Activated CD8-positive, alpha-beta memory T cell treated with anti-CD3 and anti-CD28 coated beads for 24 hours (primary cell): ENCODE results near the gene SWT1.

ENCODE experiments used
- DNase-seq: peaks from one replicate; pipeline ENCODE4 v3.0.0-alpha.2; 2020

The SWT1 gene, protein sequence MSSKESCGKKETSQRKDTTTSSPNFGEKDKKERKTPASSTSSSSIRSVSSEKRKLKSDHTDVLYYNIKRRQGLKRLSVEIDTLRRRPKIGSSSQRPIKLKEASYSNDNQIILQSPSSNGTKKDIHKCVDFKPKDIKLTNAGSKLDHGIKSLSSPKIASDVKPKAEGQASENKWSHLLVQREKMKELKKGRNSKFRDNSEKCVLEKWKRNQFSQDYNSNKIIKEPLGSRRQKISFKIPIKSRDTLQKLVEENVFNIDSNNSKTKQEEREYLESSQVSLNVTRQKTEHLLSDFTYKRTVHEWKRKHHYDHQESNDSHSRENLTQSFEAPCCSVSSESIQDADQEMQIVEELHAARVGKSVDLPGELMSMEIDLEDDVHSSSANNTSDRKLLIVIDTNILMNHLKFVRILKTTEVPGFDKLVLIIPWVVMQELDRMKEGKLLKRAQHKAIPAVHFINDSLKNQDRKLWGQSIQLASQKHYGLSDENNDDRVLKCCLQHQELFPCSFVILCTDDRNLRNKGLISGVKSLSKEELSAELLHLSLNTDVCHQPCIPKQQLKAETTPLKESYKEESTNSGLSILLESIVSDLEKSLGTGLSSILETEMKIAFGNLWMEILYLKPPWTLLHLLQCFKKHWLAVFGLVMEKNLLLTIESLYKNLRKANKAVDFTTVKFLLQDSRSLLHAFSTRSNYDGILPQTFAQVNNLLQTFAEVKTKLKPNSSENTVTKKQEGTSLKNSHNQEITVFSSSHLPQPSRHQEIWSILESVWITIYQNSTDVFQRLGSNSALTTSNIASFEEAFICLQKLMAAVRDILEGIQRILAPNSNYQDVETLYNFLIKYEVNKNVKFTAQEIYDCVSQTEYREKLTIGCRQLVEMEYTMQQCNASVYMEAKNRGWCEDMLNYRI

DNA sequence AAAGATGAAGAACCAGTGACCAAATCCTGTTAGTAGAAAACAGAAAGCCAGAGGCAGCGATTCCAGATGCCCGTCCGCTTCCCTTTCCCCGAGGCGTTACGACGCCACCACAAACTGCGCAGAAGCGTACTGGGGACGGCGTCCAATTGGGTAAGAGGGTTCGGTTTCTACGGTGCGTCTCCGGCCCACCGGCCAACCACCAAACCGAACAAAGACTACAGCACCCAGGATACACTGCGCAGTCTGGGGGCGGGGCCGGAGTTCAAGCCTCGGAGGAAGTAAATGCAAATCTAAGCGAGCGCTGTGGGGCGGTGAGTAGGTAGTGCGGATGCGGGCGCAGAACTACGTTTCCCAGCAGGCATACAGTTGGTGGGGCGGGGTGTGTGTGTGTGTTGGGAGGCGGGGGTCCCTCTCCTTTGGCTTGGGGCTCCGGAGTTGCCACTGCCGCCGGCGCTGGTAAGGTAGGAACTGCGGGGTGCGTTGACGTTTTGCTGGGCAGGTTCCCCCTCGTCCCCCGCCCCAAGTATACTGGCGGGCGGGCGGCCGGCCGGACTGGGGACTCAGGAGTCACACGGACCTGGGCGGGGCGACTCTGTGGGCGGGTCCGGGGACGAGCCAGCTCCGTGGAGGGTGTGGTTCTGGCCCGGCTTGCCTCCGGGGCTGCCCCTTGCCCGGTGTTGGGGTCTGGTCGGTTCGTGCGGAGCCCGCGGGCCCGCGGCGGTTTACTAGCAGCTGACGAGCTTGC, at the start of gene SWT1, which contains the start of gene TRMT1L:
Gene SWT1, plus strand, starts transcription at position 314 of the 745 bp plus-strand sequence. CDS start 3,675 bp downstream, outside the sequence.
Gene TRMT1L, minus strand, starts transcription at position 100 of the 745 bp plus-strand sequence. CDS start 241 bp downstream, outside the sequence.
- peak; percentile 99 for DNase-seq

DNA sequence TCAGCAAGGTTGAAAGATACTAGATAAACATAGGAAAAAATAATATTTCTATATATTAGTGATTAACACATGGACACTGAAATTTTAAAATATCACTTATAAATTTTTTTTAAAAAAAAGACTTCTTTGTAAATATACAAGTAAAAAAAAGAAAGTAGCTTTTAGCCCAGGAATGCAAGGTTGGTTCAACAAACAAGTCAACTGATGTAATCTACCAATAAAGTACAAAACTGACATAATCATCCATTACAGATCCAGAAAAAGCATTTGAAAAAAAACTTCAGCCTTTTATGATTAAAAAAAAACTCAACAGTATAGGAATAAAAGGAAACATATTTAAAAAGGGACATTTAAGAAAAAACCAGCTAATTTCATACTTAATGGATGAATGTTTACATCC, 48.6 kb upstream of the SWT1 start:
- no peak for DNase-seq

DNA sequence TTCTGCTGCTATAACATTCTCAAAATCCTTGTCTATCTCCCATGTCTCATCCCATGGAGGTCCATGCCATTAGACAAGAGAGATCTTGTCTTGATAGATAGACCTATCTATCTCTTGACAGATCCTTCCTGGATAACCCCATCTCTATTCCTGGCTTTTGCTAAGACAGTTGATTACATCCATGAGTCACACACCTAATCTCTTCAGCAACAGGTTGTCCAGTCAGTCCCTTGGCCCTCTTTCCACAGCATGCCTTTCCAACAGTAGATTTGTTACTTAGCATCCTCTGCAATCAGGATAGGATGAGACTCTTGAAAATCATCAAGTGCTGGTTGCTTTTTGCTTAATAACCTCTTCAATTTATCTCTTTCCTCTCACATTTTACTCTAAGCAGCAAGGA, 46.8 kb upstream of the SWT1 start:
- DNase-seq: no peak

DNA sequence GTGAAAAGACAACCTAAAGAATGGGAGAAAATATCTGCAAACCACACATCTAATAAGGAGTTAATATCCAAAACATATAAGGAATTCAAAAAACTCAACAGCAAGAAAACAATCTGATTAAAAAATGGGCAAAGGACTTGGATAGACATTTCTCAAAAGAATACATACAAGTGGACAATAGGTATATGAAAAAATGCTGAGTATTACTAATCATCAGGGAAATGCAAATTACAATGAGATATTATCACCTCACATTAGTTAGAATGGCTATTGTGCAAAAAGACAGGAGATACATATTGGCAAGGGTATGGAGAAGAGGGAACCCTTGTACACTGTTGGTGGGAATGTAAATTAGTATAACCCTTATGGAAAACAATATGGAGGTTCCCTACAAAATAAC, 45.1 kb upstream of the SWT1 start:
- DNase-seq: no peak

DNA sequence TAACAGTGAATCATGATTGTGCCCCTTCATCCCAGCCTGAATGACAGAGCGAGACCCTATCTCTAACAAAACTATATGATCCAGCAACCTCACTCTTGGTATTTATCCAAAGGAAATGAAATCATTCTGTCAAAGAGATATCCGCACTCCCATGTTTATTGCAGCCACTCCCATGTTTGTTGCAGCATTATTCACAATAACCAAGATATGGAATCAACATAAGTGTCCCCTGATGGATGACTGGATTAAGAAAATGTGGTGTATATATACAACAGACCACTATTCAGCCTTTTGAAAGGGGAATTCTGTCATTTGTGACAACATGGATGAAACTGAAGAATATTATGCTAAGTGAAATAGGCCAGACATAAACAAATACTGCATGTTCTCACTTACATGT, 44.6 kb upstream of the SWT1 start:
- DNase-seq: no peak

DNA sequence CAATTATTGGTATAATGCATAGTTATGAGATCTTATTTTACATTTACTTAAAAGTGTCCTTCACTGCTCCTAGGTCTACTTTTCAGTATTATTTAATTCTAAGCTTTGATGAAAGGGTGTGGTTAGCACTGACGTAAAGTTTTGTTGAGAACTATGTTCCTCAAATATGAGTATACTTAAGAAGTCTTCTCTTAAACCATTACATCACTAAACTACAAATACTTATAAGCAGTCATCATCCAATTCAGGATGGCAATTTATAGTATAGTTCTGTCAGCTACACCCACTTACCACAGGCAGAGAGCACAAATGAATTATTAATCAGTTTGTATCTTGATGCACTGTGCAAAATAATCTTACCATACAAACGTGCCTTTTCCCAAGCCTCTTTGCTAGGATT, 27.3 kb upstream of the SWT1 start:
- no peak for DNase-seq

DNA sequence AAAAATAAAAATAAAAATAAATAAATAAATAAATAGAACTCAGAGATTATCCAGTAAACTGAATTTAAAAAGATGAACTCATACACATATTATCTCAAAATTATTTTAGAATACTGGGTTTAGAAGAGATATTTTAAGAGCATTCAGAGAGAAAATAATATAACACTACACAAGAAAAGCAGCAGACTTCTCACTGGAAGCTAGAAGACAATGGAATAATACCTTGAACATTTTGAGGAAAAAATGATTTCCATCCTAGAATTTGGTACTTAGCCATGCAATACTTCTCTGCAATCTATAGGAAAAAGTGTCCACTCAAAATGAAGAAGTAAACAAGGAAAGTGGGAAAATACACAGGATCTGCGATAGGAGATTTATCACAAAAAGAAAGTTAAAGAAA, 24.4 kb upstream of the SWT1 start:
- DNase-seq: no peak

DNA sequence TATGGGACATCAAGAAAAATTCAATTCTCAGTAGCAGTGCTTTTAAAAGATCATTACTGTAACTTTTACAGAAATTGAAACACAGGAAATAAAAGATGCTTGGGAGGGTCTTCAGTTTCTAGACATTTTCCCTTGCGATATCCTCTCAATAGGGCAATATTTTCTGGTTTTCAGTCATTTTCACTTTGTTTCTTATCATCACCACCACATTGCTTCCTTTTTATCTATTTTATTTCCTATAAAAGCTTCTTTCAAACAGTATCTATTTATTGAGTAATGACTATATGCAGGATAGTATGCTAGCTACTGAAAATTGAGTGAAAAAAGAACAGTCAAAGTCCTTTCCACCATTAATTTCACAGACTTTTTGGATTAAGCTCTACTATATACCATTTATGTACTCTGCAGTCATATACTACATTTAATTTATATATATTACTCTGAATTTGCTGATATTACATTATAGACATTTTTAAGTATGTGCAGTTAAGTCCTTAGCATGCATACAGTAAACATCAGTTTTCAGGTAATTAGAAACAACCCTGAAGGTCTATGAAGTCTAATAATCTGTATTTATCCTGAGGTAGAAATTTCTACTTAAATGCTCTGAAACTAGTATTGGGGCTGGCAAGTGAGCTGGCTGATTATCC, 18.9 kb upstream of the SWT1 start:
- no peak for DNase-seq

DNA sequence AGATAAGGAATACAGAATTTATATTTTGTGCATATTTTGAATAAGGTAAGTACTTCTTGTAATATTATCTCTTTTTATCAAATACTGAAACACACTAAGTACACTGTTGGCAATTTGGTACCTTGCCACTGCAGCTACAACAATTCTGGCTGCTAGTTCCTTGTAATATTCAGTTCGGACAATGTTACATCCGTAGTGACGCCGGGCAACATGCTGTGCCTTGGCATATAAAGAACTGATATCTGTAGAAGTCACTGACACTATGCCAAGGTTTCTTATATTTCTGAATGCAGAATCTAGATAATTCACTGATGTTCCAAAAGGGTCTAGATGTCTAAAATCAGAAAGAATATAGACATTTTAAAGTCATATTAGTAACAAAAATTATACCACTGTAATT, 17.7 kb upstream of the SWT1 start:
- DNase-seq: no peak

DNA sequence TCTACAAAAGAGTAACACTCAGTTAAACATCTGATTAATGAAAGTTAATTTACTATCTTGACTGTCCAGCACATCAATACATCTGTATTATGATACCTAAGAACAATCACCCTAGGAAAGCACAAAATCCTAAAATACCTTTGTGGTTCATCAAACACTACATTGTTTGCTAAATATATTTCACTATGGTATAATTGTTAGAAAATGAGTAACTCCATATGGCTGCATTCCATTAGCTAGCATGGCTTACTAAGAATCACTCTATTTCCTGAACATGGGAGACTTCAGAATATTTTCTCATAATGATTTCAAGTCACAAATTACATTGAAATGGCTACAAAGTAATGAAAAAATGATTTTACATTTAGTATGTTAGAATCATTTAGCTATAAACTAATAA, 12.7 kb upstream of the SWT1 start:
- DNase-seq: no peak

DNA sequence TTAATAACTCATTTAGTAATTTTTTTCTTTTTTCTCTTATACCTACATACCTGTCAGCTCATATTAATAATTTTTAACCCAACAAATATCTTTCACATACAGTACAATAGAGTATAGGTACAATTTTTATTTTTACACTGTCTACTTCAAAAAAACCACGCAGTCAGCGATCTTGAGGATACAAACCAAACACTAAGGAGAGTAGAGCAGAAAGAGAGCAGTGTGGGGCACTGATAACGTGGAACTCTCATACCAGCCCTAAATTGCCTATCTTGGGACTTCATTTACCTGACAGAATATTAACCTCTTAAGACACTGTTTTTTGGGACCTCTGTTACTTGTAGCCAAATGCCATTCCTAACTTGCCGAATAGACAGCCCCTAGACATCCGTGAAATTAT, 5.8 kb upstream of the SWT1 start:
- DNase-seq: no peak

DNA sequence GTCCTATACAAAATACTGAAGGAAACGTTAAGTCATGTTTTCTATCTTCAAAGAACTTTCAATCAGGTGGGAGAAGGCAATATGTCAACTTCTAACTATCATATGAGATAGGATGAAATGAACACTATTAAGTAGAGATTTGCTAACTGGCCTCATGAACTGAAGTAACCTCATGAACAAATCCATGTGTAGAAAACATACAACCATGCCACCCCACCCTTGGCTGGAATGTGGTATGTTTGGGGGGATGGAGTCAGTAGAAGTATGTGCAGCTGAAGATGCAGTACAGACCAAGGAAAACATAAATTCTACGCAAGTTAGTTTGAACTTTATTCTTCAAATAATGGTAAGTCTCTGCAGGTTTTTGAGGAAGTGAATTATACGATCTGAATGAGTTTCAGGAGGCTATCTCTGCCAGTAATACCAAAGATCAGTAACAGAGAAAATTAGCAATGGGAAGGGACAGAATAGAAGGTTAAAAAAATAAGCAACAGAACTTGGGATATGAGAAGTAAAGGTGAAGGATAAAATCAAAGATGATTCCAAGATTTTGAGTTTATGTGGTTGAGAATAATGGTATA, 4.7 kb upstream of the SWT1 start:
- DNase-seq: no peak

DNA sequence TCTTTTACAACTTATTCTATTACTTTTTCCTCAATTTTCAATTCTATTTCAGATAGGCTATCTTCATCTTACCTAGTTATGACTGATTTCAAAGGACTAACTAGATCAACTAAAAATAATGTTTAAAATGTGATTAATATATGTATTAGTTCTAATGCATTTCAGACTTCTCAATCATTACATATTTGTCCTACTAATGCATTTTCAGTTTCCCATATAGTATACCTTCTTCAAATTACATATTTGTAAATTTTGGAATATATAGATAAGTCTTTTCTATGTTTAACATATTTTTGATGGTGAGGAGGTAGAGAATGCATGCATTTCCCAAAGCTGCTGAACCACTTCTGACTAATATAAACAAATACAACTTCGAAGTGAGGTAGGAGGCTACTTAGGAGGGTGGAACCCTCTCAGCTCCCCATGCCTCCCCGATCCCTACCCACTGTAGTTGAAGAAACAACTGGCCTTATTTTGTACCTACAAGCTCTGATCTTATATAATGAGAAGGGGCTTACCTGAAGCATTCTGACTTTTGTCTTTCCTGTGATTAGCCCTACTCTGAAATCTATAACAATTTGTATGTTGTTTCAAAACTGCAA, 2.0 kb upstream of the SWT1 start:
- DNase-seq: no peak

DNA sequence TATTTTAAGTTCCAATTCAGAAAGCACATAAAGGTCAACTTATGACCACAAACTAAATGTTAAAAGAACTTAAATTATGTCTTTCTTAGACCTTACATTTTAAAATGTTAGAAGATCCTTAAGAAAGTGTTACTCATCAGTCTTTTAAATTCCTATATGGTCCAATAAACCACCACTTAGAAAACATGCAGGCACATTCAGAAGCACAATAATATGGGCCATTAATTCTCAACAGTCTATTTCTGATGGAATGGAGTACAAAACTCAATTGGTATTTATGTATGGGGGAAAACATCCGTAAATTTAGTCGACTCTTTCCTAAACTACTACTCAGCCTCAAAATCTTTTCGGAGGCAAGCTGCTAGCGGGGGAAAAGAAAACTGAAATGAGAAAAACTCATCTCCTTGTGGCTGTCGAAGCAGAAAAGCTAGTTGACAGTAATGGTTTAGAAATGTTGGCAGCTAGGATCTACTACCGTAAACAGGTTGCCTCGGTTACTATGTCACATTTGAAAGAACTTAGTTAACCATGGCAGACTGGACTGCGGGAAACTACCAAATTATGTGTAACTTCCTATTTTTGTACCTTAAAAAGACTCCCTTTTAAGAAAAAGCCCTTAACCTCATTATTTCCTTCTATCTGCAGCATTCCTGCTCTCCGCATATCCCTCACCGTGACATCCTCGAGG, 1.2 kb upstream of the SWT1 start:
- no peak for DNase-seq

DNA sequence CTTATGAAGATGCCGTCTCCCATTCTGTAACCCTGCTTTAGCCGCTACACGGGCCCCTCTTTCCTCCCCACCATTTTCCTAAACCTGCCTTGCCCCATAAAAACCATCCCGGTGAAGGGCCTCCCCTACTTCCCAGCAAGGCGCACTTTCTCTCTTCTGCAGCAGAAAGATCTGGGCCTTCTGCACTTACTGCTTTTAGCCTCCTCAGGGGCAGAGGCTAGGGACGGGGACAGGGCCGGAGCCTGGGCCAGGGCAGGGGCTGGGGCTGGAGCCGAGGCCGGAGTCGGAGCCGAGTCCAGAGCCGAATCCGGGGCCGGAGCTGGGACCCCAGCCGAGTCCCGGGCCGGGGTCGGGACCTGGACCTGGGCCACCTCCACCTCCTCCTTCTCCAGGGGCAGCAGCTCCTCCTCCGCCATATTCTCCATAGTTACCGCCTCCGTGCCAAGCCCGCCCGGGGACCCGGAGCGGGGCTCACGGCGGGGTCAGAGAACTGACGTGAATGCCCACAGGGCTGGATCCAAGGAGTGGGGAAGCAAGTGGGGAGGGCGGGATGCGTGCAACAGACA, 596 bp upstream of the SWT1 start:
- DNase-seq: no peak

DNA sequence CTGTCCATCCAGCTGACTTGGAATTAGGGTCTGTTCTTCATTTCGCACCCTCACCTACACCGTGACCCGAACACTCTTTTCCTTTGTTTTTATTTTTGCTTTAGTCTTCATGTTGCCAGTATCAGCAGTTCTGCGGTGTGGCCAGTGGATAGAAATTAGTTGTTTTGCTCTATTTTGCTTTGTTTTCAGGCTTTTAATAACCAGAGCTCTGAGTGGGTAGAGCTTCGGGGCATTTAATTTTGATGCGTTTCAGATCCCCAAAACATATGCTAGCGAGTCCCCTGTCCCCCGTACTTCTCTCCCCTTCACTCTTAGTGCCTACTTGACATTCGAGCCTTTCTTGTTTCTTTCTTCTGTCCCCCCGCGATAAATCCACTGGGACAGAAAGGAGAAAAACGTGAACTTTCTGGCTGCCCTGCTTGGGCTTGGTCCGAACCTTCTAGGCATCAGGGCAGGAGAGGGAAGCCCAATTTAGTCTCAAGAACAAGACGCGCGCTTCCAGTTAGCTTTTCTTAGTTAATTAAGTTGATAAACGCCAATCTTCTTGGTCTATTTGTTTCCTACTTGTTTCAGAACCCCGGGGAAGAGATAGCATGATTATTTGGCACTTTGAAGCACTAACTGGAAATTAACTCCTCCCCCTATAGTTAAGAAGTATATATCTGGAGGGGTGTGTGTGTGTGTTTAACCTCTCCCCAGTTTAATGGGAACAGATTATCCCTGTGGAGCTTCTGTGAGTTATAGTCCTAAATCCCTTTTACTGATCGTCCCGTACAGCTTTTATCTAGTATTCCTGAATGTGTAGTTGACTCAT, 839 bp downstream of the SWT1 start:
- peak; percentile 59 for DNase-seq

DNA sequence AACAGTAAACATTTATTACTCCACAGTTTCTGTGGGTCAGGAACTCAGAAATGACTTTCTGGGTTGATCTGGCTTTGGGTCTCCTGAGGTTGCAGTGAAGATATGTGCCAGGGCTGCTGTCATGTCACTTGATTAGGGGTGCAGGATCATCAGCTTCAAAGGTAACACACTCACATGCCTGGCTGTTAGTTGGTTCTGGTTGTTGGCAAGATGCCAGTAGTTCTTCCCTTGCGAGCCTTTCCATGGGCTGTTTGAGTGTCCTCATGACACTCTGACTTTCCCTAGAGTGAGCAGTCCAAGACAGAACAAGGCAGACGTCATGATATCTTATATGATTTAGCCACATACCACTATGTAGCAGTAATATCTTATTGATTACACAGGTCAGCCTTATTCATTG, 1.8 kb downstream of the SWT1 start:
- DNase-seq: no peak

DNA sequence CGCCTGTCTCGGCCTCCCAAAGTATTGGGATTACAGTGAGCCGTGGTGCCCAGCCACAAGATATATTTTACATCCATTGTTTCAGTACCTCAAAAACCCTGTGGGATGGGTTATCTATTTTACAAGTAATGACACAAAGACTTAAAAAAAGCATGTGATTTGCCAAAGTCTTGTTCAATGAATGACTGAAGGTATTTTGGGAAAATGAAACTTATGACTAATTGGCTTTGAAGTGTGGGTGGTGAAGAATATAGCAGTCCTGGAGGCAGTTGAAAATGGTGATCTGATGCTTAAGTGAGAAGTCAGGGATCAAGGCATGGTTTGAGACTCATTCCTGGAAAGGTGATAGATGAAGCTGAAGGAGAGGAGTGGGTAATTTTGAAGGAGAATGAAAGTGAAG, 3.0 kb downstream of the SWT1 start:
- DNase-seq: no peak

DNA sequence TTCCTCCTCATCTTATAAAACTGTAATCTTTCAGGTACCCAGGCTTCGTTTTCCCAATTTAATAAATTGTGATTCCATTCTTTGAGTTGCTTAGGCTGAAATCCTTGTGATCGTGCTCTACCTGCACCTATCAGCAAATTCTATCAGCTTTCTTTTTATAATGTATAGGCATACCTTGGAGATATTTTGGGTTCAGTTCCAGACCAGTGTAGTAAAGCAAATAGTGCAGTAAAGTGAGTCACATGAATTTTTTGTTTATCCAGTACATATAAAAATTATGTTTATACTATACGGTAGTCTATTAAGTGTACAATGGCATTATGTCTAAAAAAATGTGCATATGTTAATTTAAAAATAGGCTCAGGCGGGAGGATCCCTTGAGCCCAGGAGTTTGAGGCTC, 5.5 kb downstream of the SWT1 start:
- no peak for DNase-seq

DNA sequence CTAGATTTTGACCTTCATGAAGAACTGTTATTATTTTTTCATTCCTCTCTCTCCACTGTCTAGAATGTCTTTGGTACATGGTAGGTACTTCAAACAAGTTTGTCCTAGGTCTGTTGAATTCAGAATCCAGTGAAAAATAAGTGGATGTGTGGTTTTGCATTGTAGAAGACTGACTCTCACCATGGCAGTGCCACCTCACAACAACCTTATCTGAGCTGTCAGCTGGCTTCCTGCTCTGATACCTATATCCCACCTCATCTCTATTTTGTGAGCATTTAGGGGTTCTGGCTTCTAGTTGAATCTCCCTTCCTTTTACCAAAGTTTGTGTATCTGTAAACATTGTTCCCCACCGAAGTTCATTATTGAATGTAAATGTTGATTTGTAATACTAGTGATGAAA, 9.1 kb downstream of the SWT1 start:
- DNase-seq: no peak
